HepG2 (cell line): ENCODE results near the gene SAMM50. TPM values are rescaled to one million over a fixed set of nuclear protein-coding genes. Genes with fewer than 3 reads are reported as not detected.
A peak's percentile ranks its signal among the peaks of the same experiment; 100 is the strongest.

ENCODE experiments used
- CENPX ChIP-seq: sonication (generic); formaldehyde crosslinking; IDR thresholded peaks from 2 replicates; pipeline ENCODE4 v1.9.0; 2021; ENCODE audit warnings: mild to moderate bottlenecking, missing genetic modification reagents, moderate library complexity
- CSRNP2 ChIP-seq: sonication (generic); formaldehyde crosslinking; conservative IDR thresholded peaks from 2 replicates; pipeline ENCODE4 v1.8.0; 2022; ENCODE audit warnings: low read depth, missing genetic modification reagents
- DZIP1 ChIP-seq: sonication (generic); formaldehyde crosslinking; IDR thresholded peaks from 2 replicates; pipeline ENCODE4 v1.5.0; 2020; ENCODE audit warnings: mild to moderate bottlenecking, missing genetic modification reagents
- FOXJ3 ChIP-seq: sonication (generic); formaldehyde crosslinking; IDR thresholded peaks from 2 replicates; pipeline ENCODE4 v1.4.0; 2020; ENCODE audit warnings: missing genetic modification reagents, mild to moderate bottlenecking, borderline replicate concordance
- HOMEZ ChIP-seq: IDR thresholded peaks from 2 replicates; pipeline ENCODE4 v1.6.1; 2016; ENCODE audit warnings: low read depth
- NCOA1 ChIP-seq: sonication (generic); formaldehyde crosslinking; IDR thresholded peaks from 2 replicates; pipeline ENCODE4 v1.9.0; 2021; ENCODE audit warnings: missing genetic modification reagents
- NR2F1 ChIP-seq, 2 experiments: fragments of 450-650 bp in 1 of 2; formaldehyde crosslinking in 1 of 2; IDR thresholded peaks; 2 replicates each; pipeline versions ENCODE4 v1.5.0 to v1.6.1; 2016 to 2020; ENCODE audit warnings: mild to moderate bottlenecking in 1 of 2, missing compliant biosample characterization in 1 of 2, missing genetic modification reagents in 1 of 2, moderate library complexity in 1 of 2
- PTBP1 ChIP-seq: fragments of 200-400 bp; formaldehyde crosslinking; IDR thresholded peaks from 2 replicates; pipeline ENCODE4 v1.6.1; 2018; ENCODE audit warnings: low read length, low read depth; ENCODE audit not compliant: poor library complexity, severe bottlenecking
- RBM39 ChIP-seq: fragments of 200-400 bp; formaldehyde crosslinking; IDR thresholded peaks from one replicate; pipeline ENCODE4 v1.6.1; 2018; ENCODE audit warnings: antibody characterized with exemption, mild to moderate bottlenecking, low read depth, low read length; ENCODE audit not compliant: poor library complexity, severe bottlenecking
- RFX1 ChIP-seq: fragments of 450-650 bp; IDR thresholded peaks from 2 replicates; pipeline ENCODE4 v1.6.1; 2017
- TCF7 ChIP-seq: sonication (generic); IDR thresholded peaks from 2 replicates; pipeline ENCODE4 v1.6.1; 2016; ENCODE audit warnings: antibody characterized with exemption, low read depth
- THAP7 ChIP-seq: sonication (generic); formaldehyde crosslinking; IDR thresholded peaks from 2 replicates; pipeline ENCODE4 v1.8.1; 2023; ENCODE audit warnings: mild to moderate bottlenecking, missing genetic modification reagents
- ZNF597 ChIP-seq: sonication (generic); formaldehyde crosslinking; IDR thresholded peaks from 2 replicates; pipeline ENCODE4 v1.5.0; 2020; ENCODE audit warnings: missing genetic modification reagents
- ZNF646 ChIP-seq: sonication (generic); formaldehyde crosslinking; IDR thresholded peaks from 2 replicates; pipeline ENCODE4 v1.9.0; 2021; ENCODE audit warnings: mild to moderate bottlenecking, missing genetic modification reagents
- polyA plus RNA-seq, 8 experiments: library from polyadenylated mRNA; depleted of rRNA in 3 of 8; stranded (reverse) in 7 of 8; unstranded in 1 of 8; fragments of >200 nt; fragmentation: Illumina TruSeq in 4 of 8; extraction: Trizol in 4 of 8; gene quantifications; 2 replicates each; pipeline versions ENCODE4 v1.2.1 to v1.2.3, GENCODE V29; 2011 to 2016; ENCODE audit warnings: low read depth in 4 of 8, missing spikeins in 1 of 8, mixed read lengths in 1 of 8; ENCODE audit not compliant: insufficient read depth in 1 of 8
- total RNA-seq, 5 experiments: library from RNA; depleted of rRNA; stranded (reverse); fragments of >200 nt; fragmentation: Illumina TruSeq; extraction: Trizol; gene quantifications; 2 replicates each; pipeline ENCODE4 v1.2.3, GENCODE V29; 2016; ENCODE audit warnings: low read depth in 1 of 5

Gene SAMM50
- total and polyA plus RNA-seq, 2 of the 13 experiments (the other 11 are each of a cell fraction or from before 2014, with no cell fraction given), result 34.7 to 63.4 TPM

GRCh38 chr22:43928468-43928867 lies 26.8 kb upstream of the SAMM50 start (continued):
- TF ChIP-seq HOMEZ (CRISPR knock-in tag), result no peak
- TF ChIP-seq PTBP1, result no peak
- TF ChIP-seq RBM39, result no peak
- TF ChIP-seq ZNF597 (CRISPR knock-in tag), result no peak
- TF ChIP-seq FOXJ3 (CRISPR knock-in tag), result peak; percentile 16; the same call in 1 of the 2 replicates
- no peak for TF ChIP-seq NCOA1 (CRISPR knock-in tag)
- TF ChIP-seq NR2F1 (CRISPR knock-in tag; IDR thresholded peaks at IDR 0.05), result peak; percentile 56 to 72; a peak in 3 of 4 replicates
- TF ChIP-seq TCF7, result no peak
- TF ChIP-seq CSRNP2 (CRISPR knock-in tag), result no peak
- TF ChIP-seq THAP7 (CRISPR knock-in tag), result no peak
- TF ChIP-seq RFX1, result no peak
- no peak for TF ChIP-seq ZNF646 (CRISPR knock-in tag)
- no peak for TF ChIP-seq CENPX (CRISPR knock-in tag)
- no peak for TF ChIP-seq DZIP1 (CRISPR knock-in tag)
